OCI-LY1 (cell line): ENCODE results near the gene ICA1.
A peak's percentile ranks its signal among the peaks of the same experiment; 100 is the strongest.

Source experiments
- H2AFZ ChIP-seq: fragments of 200-600 bp; sonication (generic), shearing (Covaris generic); 2 replicates; pipeline ENCODE4 v1.6.0; 2014; ENCODE audit warnings: antibody characterized with exemption, mild to moderate bottlenecking, low read length
- H3F3A ChIP-seq: fragments of 200-600 bp; sonication (generic), shearing (Covaris generic); 2 replicates; pipeline ENCODE4 v1.6.0; 2014; ENCODE audit warnings: mild to moderate bottlenecking, antibody characterized with exemption, low read length, moderate library complexity; ENCODE audit not compliant: insufficient read depth
- H3K27ac ChIP-seq: fragments of 200-600 bp; sonication (generic); 2 replicates; pipeline ENCODE4 v1.5.1; 2014; ENCODE audit warnings: low read length, mixed run types, mild to moderate bottlenecking, low read depth; ENCODE audit not compliant: poor library complexity, severe bottlenecking
- H3K27me3 ChIP-seq: fragments of 200-600 bp; sonication (generic); 2 replicates; pipeline ENCODE4 v1.6.0; 2014; ENCODE audit warnings: antibody characterized with exemption, mild to moderate bottlenecking, low read length, moderate library complexity; ENCODE audit not compliant: insufficient read depth
- H3K36me3 ChIP-seq: fragments of 200-600 bp; sonication (generic); 2 replicates; pipeline ENCODE4 v1.6.1; 2014; ENCODE audit warnings: mild to moderate bottlenecking, antibody characterized with exemption, low read length, moderate library complexity, mixed read lengths; ENCODE audit not compliant: insufficient read depth
- H3K4me1 ChIP-seq: fragments of 200-600 bp; sonication (generic); 2 replicates; pipeline ENCODE4 v1.5.1; 2014; ENCODE audit warnings: mild to moderate bottlenecking, low read length, moderate library complexity; ENCODE audit not compliant: insufficient read depth, severe bottlenecking
- H3K4me2 ChIP-seq: fragments of 200-600 bp; sonication (generic), shearing (Covaris generic); 2 replicates; pipeline ENCODE4 v1.6.1; 2014; ENCODE audit warnings: low read length
- H3K4me3 ChIP-seq: fragments of 200-600 bp; sonication (generic); 2 replicates; pipeline ENCODE4 v1.5.1; 2014; ENCODE audit warnings: low read length, low read depth, mild to moderate bottlenecking, mixed read lengths; ENCODE audit not compliant: poor library complexity, severe bottlenecking
- H3K79me2 ChIP-seq: fragments of 200-600 bp; shearing (Covaris generic); 2 replicates; pipeline ENCODE4 v1.6.1; 2016; ENCODE audit warnings: mixed run types, low read length, mixed read lengths; ENCODE audit not compliant: insufficient read depth
- H3K9ac ChIP-seq: fragments of 200-600 bp; sonication (generic), shearing (Covaris generic); 2 replicates; pipeline ENCODE4 v1.6.1; 2014; ENCODE audit warnings: mild to moderate bottlenecking, low read length, mixed read lengths
- H3K9me2 ChIP-seq: fragments of 200-600 bp; sonication (generic), shearing (Covaris generic); 2 replicates; pipeline ENCODE4 v1.6.1; 2014; ENCODE audit warnings: low read depth, mild to moderate bottlenecking, low read length, mixed read lengths
- H3K9me3 ChIP-seq: fragments of 200-600 bp; shearing (Covaris generic); 2 replicates; pipeline ENCODE4 v1.6.1; 2014; ENCODE audit warnings: low read length, mixed read lengths
- H4K20me1 ChIP-seq: fragments of 200-600 bp; sonication (generic), shearing (Covaris generic); 2 replicates; pipeline ENCODE4 v1.6.0; 2016; ENCODE audit warnings: mild to moderate bottlenecking, low read length; ENCODE audit not compliant: insufficient read depth
- CTCF ChIP-seq: fragments of 200-600 bp; sonication (generic), shearing (Covaris generic); IDR thresholded peaks from 2 replicates; pipeline ENCODE4 v1.5.1; 2017; ENCODE audit warnings: mild to moderate bottlenecking, antibody characterized with exemption, low read length, moderate library complexity, mixed read lengths
- EZH2 ChIP-seq: fragments of 200-600 bp; sonication (generic), shearing (Covaris generic); IDR thresholded peaks from 2 replicates; pipeline ENCODE4 v1.8.0; 2017; ENCODE audit warnings: borderline replicate concordance, mixed run types, mild to moderate bottlenecking, antibody characterized with exemption, low read length, moderate library complexity, mixed read lengths

The ICA1 gene

DNA sequence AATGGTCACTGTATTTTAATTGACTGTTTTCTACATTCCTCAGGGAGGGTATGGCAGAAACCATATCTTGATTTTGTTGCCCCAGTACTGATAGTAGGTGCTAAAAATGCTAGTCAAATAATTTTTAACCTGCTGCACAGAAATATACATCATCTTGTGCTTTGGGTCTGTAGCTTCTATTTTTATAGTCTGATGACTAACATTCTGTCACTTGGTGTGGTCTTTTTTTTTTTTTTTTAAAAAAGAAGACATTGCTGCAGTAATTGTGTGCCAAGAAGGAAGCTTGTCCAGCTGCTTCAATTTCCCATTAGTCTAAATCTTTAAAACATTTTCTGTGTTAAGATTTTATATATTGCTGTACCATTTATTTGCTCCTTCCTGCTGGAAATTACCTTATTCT lies 83.6 kb downstream of the ICA1 start:
- H3F3A ChIP-seq: no peaks in the 10 kb centered on the region; the same call in 1 of the 2 replicates
- H3K4me2 ChIP-seq: peak overlapping the region; percentile 2; the same call in 1 of the 2 replicates
- no peaks in the 10 kb centered on the region for H3K79me2 ChIP-seq
- TF ChIP-seq CTCF (no peak), EZH2 (no peak)
- peak overlapping the region; percentile 98 for H3K27ac ChIP-seq
- peaks cover 45% of the 10 kb centered on the region for H3K4me1 ChIP-seq
- no peaks in the 10 kb centered on the region for H3K36me3 ChIP-seq
- H4K20me1 ChIP-seq: no peaks in the 10 kb centered on the region
- no peaks in the 10 kb centered on the region for H3K9me3 ChIP-seq
- H3K4me3 ChIP-seq: no peak overlapping the region
- no peaks in the 10 kb centered on the region for H3K9me2 ChIP-seq
- H2AFZ ChIP-seq: peak overlapping the region; percentile 86
- H3K9ac ChIP-seq: no peak overlapping the region
- H3K27me3 ChIP-seq: no peaks in the 10 kb centered on the region

DNA sequence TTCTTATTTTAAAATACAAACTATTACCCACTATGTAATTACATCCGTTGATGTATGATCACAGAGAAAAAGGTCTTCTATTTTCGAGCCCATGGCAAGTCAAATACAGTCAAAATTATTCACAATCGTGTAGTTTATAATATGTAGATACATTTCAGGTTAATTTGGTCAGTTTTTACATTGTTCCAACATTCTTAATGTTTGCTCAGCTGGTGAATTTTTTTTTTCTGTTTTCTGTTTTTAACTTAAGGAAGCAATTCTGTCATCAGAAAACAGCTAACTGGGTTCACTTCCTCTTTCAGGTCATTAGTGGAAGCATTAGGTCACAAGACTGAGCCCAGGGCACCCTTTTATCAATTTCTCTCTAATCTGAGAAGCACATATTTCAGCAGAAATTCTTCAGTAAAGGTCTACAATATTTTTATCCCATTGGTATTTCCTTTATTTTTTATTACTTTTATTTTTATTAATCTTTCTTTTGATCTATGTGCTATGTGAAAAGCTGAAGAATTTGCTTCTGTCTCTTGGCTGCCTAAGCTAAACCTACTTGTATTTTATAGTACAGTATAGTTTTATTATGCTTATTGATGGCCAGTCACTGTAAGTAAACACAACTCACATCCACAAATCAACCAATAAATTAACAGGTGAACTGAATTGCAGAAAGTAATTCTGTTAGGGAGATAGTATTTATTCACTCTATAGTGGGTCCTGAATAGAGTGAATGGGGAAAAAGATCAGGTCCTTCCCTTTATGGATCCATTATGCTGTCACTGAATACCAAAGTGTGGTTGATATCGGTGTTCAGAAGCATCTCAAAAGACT lies 84.6 kb downstream of the ICA1 start:
- TF ChIP-seq CTCF (no peak), EZH2 (no peak)
- Histone ChIP-seq H3K9me3 (no peaks in the 10 kb centered on the region), H3K4me2 (peak overlapping the region; percentile 68), H3K4me1 (peaks cover 45% of the 10 kb centered on the region), H3K9ac (peak overlapping the region; percentile 71), H3F3A (no peaks in the 10 kb centered on the region; the same call in 1 of the 2 replicates), H3K79me2 (no peaks in the 10 kb centered on the region), H4K20me1 (no peaks in the 10 kb centered on the region), H3K27ac (peak overlapping the region; percentile 98), H2AFZ (peak overlapping the region; percentile 50), H3K36me3 (no peaks in the 10 kb centered on the region), H3K9me2 (no peaks in the 10 kb centered on the region), H3K4me3 (peak overlapping the region; percentile 41), H3K27me3 (no peaks in the 10 kb centered on the region)

- no peaks in the 10 kb centered on the region for H3K36me3 ChIP-seq
- peak overlapping the region; percentile 68 for H3K4me2 ChIP-seq
- H3K4me3 ChIP-seq: peak overlapping the region; percentile 41
- no peaks in the 10 kb centered on the region; the same call in 1 of the 2 replicates for H3F3A ChIP-seq
- H3K9ac ChIP-seq: peak overlapping the region; percentile 71
- no peaks in the 10 kb centered on the region for H3K27me3 ChIP-seq
- H3K79me2 ChIP-seq: no peaks in the 10 kb centered on the region
- peak overlapping the region; percentile 98 for H3K27ac ChIP-seq
- peaks cover 45% of the 10 kb centered on the region for H3K4me1 ChIP-seq
- TF ChIP-seq CTCF (no peak), EZH2 (no peak)
- H3K9me2 ChIP-seq: no peaks in the 10 kb centered on the region
- peak overlapping the region; percentile 50; the same call in 1 of the 2 replicates for H2AFZ ChIP-seq
- H4K20me1 ChIP-seq: no peaks in the 10 kb centered on the region
- no peaks in the 10 kb centered on the region for H3K9me3 ChIP-seq
These were observed 85.4 kb downstream of the ICA1 start for GRCh38 chr7:8176370-8177081.
